SK-N-MC (cell line): ENCODE data around the gene PAGE2.
"Not testable (repeated sequence)": the region's sequence is repeated elsewhere in the genome, so short reads cannot be mapped to it uniquely, and the experiment has no call there.

Experiments
- DNase-seq: peaks from one replicate; pipeline ENCODE4 v3.0.0-alpha.2; 2011; ENCODE audit warnings: low read depth, low spot score
- H3K27ac ChIP-seq: fragments of 200-600 bp; sonication (generic); 2 replicates; pipeline ENCODE4 v1.5.1; 2016; ENCODE audit warnings: mixed run types
- H3K36me3 ChIP-seq: fragments of 200-600 bp; sonication (generic); 2 replicates; pipeline ENCODE4 v1.6.1; 2017; ENCODE audit warnings: antibody characterized with exemption, low read length, mixed read lengths; ENCODE audit not compliant: insufficient read depth
- H3K4me3 ChIP-seq: fragments of 200-600 bp; sonication (generic); 2 replicates; pipeline ENCODE4 v1.5.1; 2016
- H3K9ac ChIP-seq: fragments of 200-600 bp; sonication (generic); 2 replicates; pipeline ENCODE4 v1.8.0; 2017; ENCODE audit warnings: mixed run types, mixed read lengths; ENCODE audit not compliant: insufficient read length
- H3K9me3 ChIP-seq: fragments of 200-600 bp; sonication (generic); 2 replicates; pipeline ENCODE4 v1.6.1; 2017; ENCODE audit warnings: low read depth, mild to moderate bottlenecking, antibody characterized with exemption, low read length, moderate library complexity, mixed read lengths
- EZH2 ChIP-seq: fragments of 200-600 bp; sonication (generic); IDR thresholded peaks from one replicate; pipeline ENCODE4 v1.6.1; 2017; ENCODE audit warnings: antibody characterized with exemption
- FOXP2 ChIP-seq: optimal IDR thresholded peaks from 2 replicates; pipeline ENCODE3; 2011; ENCODE audit warnings: mild to moderate bottlenecking, moderate library complexity; ENCODE audit not compliant: insufficient read depth; ENCODE audit errors: extremely low read length, control extremely low read depth
- POLR2AphosphoS5 ChIP-seq: IDR thresholded peaks from 2 replicates; pipeline ENCODE4 v1.6.1; 2012; ENCODE audit warnings: mild to moderate bottlenecking, low read depth, low read length, borderline replicate concordance

PAGE2 gene

GRCh38 chrX:55135171-55135570, 46.4 kb downstream of the PAGE2 start:
- Histone ChIP-seq H3K4me3 (no peak overlapping the region), H3K9me3 (no peaks in the 10 kb centered on the region), H3K9ac (no peak overlapping the region), H3K36me3 (no peaks in the 10 kb centered on the region), H3K27ac (no peak overlapping the region)
- TF ChIP-seq EZH2, result no peak
- TF ChIP-seq FOXP2, result no peak
- no peak for TF ChIP-seq POLR2AphosphoS5
- no peak for DNase-seq

GRCh38 chrX:55140800-55141199, 52.0 kb downstream of the PAGE2 start:
- not testable (repeated sequence) for H3K36me3 ChIP-seq, DNase-seq, H3K9ac ChIP-seq, H3K27ac ChIP-seq, H3K9me3 ChIP-seq, H3K4me3 ChIP-seq
